NK-92 (cell line): Measurements from ENCODE around the gene DGKB.

Experiments
- DNase-seq: peaks from one replicate; lab custom pipeline; 2025; ENCODE audit not compliant: unreplicated experiment; lab: John Stamatoyannopoulos, UW

The DGKB gene

GRCh38 chr7:14398526-14398925 is 504.0 kb downstream of the DGKB start:
- no peak for DNase-seq

- no peak for DNase-seq
Measured at GRCh38 chr7:14395860-14396259, 506.7 kb downstream of the DGKB start.

GRCh38 chr7:14394786-14395185 is 507.8 kb downstream of the DGKB start:
- no peak for DNase-seq

- DNase-seq = no peak
Measured at GRCh38 chr7:14389595-14389994, 513.0 kb downstream of the DGKB start.

- no peak for DNase-seq
Measured at GRCh38 chr7:14389181-14389591, 513.4 kb downstream of the DGKB start.

- DNase-seq = no peak
Measured at GRCh38 chr7:14385074-14385473, 517.5 kb downstream of the DGKB start.

- no peak for DNase-seq
Measured at GRCh38 chr7:14381936-14382335, 520.6 kb downstream of the DGKB start.

- DNase-seq = no peak
Measured at GRCh38 chr7:14381306-14381705, 521.2 kb downstream of the DGKB start.

- no peak for DNase-seq
Measured at GRCh38 chr7:14380881-14381280, 521.7 kb downstream of the DGKB start.

GRCh38 chr7:14377646-14378266 is 524.8 kb downstream of the DGKB start:
- DNase-seq = no peak

- DNase-seq = no peak
Measured at GRCh38 chr7:14376711-14377110, 525.8 kb downstream of the DGKB start.

- DNase-seq = no peak
Measured at GRCh38 chr7:14375998-14376397, 526.6 kb downstream of the DGKB start.

GRCh38 chr7:14374336-14374735 is 528.2 kb downstream of the DGKB start:
- no peak for DNase-seq

GRCh38 chr7:14368285-14368684 is 534.3 kb downstream of the DGKB start:
- no peak for DNase-seq

GRCh38 chr7:14351167-14351566 is 551.4 kb downstream of the DGKB start:
- DNase-seq = no peak

- DNase-seq = no peak
Measured at GRCh38 chr7:14341200-14341775, 561.3 kb downstream of the DGKB start.

- no peak for DNase-seq
Measured at GRCh38 chr7:14340393-14341074, 562.0 kb downstream of the DGKB start.

GRCh38 chr7:14339861-14340260 is 562.7 kb downstream of the DGKB start:
- no peak for DNase-seq

- DNase-seq = no peak
Measured at GRCh38 chr7:14336256-14336655, 566.3 kb downstream of the DGKB start.

- no peak for DNase-seq
Measured at GRCh38 chr7:14332155-14332554, 570.4 kb downstream of the DGKB start.

GRCh38 chr7:14324767-14325166 is 577.8 kb downstream of the DGKB start:
- DNase-seq = no peak

- no peak for DNase-seq
Measured at GRCh38 chr7:14322724-14323123, 579.8 kb downstream of the DGKB start.

GRCh38 chr7:14321947-14322346 is 580.6 kb downstream of the DGKB start:
- DNase-seq = no peak
